GM12878 (cell line): Measurements from ENCODE around the gene RRAGD. TPM values are rescaled to one million over a fixed set of nuclear protein-coding genes. Genes with fewer than 3 reads are reported as not detected.
A peak's percentile ranks its signal among the peaks of the same experiment; 100 is the strongest.

Source experiments
- ATF3 ChIP-seq: IDR thresholded peaks from 2 replicates; pipeline ENCODE4 v1.6.1; 2011; ENCODE audit warnings: low read depth, mild to moderate bottlenecking, low read length, moderate library complexity, borderline replicate concordance; ENCODE audit errors: extremely low read depth
- BCL11A ChIP-seq: IDR thresholded peaks from 2 replicates; pipeline ENCODE4 v1.6.1; 2011; ENCODE audit warnings: low read depth, low read length
- CBX3 ChIP-seq: fragments of 200-600 bp; sonication (generic); IDR thresholded peaks from 2 replicates; pipeline ENCODE4 v1.6.1; 2016; ENCODE audit warnings: low read depth, borderline replicate concordance
- CTCF ChIP-seq, 3 experiments: IDR thresholded peaks in 2 of 3; conservative IDR thresholded peaks in 1 of 3; 2 replicates each; pipeline ENCODE4 v1.5.1; 2011; ENCODE audit warnings: low read depth in 3 of 3, low read length in 3 of 3, mild to moderate bottlenecking in 3 of 3, control low read depth in 2 of 3, moderate library complexity in 2 of 3, inconsistent platforms in 1 of 3, mixed read lengths in 1 of 3; ENCODE audit not compliant: control insufficient read depth in 2 of 3, insufficient read depth in 1 of 3; ENCODE audit errors: extremely low read depth in 1 of 3
- DPF2 ChIP-seq: fragments of 450-650 bp; IDR thresholded peaks from 2 replicates; pipeline ENCODE4 v1.6.1; 2017; ENCODE audit warnings: mild to moderate bottlenecking
- E2F4 ChIP-seq: IDR thresholded peaks from 2 replicates; pipeline ENCODE4 v1.6.1; 2012; ENCODE audit warnings: low read depth, low read length, improper control_type of control experiment
- HDAC2 ChIP-seq: fragments of 200-600 bp; sonication (generic); IDR thresholded peaks from 2 replicates; pipeline ENCODE4 v1.6.1; 2017
- IKZF1 ChIP-seq: fragments of 450-650 bp; conservative IDR thresholded peaks from 2 replicates; pipeline ENCODE4 v1.6.1; 2017; ENCODE audit warnings: antibody characterized with exemption, mild to moderate bottlenecking
- LARP7 ChIP-seq: fragments of 450-650 bp; IDR thresholded peaks from 2 replicates; pipeline ENCODE4 v1.6.1; 2017; ENCODE audit warnings: mild to moderate bottlenecking
- MEF2A ChIP-seq: IDR thresholded peaks from 2 replicates; pipeline ENCODE4 v1.6.1; 2011; ENCODE audit warnings: low read depth, mild to moderate bottlenecking, low read length, moderate library complexity; ENCODE audit not compliant: insufficient read depth
- MTA2 ChIP-seq: fragments of 450-650 bp; IDR thresholded peaks from 2 replicates; pipeline ENCODE4 v1.6.1; 2016; ENCODE audit warnings: low read depth, mild to moderate bottlenecking, moderate library complexity
- NBN ChIP-seq: fragments of 450-650 bp; IDR thresholded peaks from 2 replicates; pipeline ENCODE4 v1.6.1; 2016
- NFXL1 ChIP-seq: fragments of 450-650 bp; IDR thresholded peaks from 2 replicates; pipeline ENCODE4 v1.6.1; 2017; ENCODE audit warnings: antibody characterized with exemption, mild to moderate bottlenecking, borderline replicate concordance
- RELB ChIP-seq: fragments of 450-650 bp; IDR thresholded peaks from 2 replicates; pipeline ENCODE4 v1.6.1; 2017; ENCODE audit warnings: low read depth, mild to moderate bottlenecking, moderate library complexity
- SIX5 ChIP-seq: IDR thresholded peaks from 2 replicates; pipeline ENCODE4 v1.6.1; 2011; ENCODE audit warnings: mild to moderate bottlenecking, low read depth, low read length, moderate library complexity; ENCODE audit not compliant: severe bottlenecking
- SMARCA5 ChIP-seq: fragments of 450-650 bp; IDR thresholded peaks from 2 replicates; pipeline ENCODE4 v1.6.1; 2017; ENCODE audit warnings: mild to moderate bottlenecking
- SMC3 ChIP-seq: IDR thresholded peaks from 2 replicates; pipeline ENCODE4 v1.6.1; 2011; ENCODE audit warnings: low read length, improper control_type of control experiment, borderline replicate concordance
- TCF7 ChIP-seq: IDR thresholded peaks from 2 replicates; pipeline ENCODE4 v1.6.1; 2014; ENCODE audit warnings: antibody characterized with exemption, borderline replicate concordance
- WRNIP1 ChIP-seq: IDR thresholded peaks from 2 replicates; pipeline ENCODE4 v1.6.1; 2011; ENCODE audit warnings: low read depth, low read length, improper control_type of control experiment, borderline replicate concordance
- YBX1 ChIP-seq: fragments of 450-650 bp; IDR thresholded peaks from 2 replicates; pipeline ENCODE4 v1.6.1; 2016; ENCODE audit warnings: antibody characterized with exemption
- ZNF687 ChIP-seq: fragments of 450-650 bp; IDR thresholded peaks from 2 replicates; pipeline ENCODE4 v1.6.1; 2017; ENCODE audit warnings: mild to moderate bottlenecking, moderate library complexity
- polyA plus RNA-seq, 11 experiments: library from polyadenylated mRNA; depleted of rRNA in 4 of 11; unstranded in 6 of 11; stranded (reverse) in 5 of 11; fragments of >200 nt; fragmentation: Nextera tagmentation in 4 of 11; fragmentation: Illumina TruSeq in 1 of 11; extraction: Ambion mirVana in 4 of 11; extraction: Trizol in 1 of 11; gene quantifications; 1 replicate in 1 of 11; 2 replicates in 10 of 11; pipeline versions ENCODE4 v1.2.1 to v1.2.3, GENCODE V29; 2011 to 2016; ENCODE audit warnings: inconsistent platforms in 2 of 11, missing spikeins in 2 of 11, low read depth in 1 of 11
- total RNA-seq, 4 experiments: library from RNA; depleted of rRNA in 3 of 4; stranded (reverse); fragments of >200 nt in 3 of 4; fragmentation: Illumina TruSeq in 1 of 4; extraction: Trizol in 1 of 4; gene quantifications; 2 replicates each; pipeline versions ENCODE4 v1.2.1 to v1.2.3, GENCODE V29; 2013 to 2021

Gene RRAGD
- total and polyA plus RNA-seq, 10 of the 15 experiments (the other 5 are each of a cell fraction or from before 2014, with no cell fraction given), result 4.6 to 17.4 (median 8.5) TPM

- TF ChIP-seq WRNIP1 (no peak), MTA2 (peak; percentile 91), ZNF687 (no peak), SMARCA5 (no peak; the same call in 1 of the 2 replicates), E2F4 (no peak), CBX3 (no peak), DPF2 (0 out of 2 replicates have a peak, but pooled peaks have one; percentile 37), LARP7 (no peak), TCF7 (no peak), HDAC2 (no peak), BCL11A (peak; percentile 85; the same call in 1 of the 2 replicates), SIX5 (no peak), YBX1 (no peak), MEF2A (peak; percentile 60; the same call in 1 of the 2 replicates), NFXL1 (no peak), CTCF (IDR thresholded peaks at IDR 0.05 in 2 of 3, conservative IDR thresholded peaks at IDR 0.05 in 1 of 3; ENCODE audit: control insufficient read depth in 2 of 3, extremely low read depth in 1 of 3, insufficient read depth in 1 of 3, low read depth in 3 of 3, low read length in 3 of 3) (peak; percentile 51 to 72 (median 61)), IKZF1 (0 out of 2 replicates have a peak, but pooled peaks have one; percentile 53), NBN (peak; percentile 66; the same call in 1 of the 2 replicates), RELB (0 out of 2 replicates have a peak, but pooled peaks have one; percentile 17), SMC3 (peak; percentile 58; the same call in 1 of the 2 replicates), ATF3 (no peak)
Measured at GRCh38 chr6:89375427-89376267, 36.4 kb downstream of the RRAGD start (continued).
